DLD1 (cell line): ENCODE results near the gene TTC9B.
"Not testable (repeated sequence)": the region's sequence is repeated elsewhere in the genome, so short reads cannot be mapped to it uniquely, and the experiment has no call there.

Source experiments
- in situ Hi-C: cut with HindIII; loops from 2 replicates; pipeline ENCODE4 v1.10.0; 2017; ENCODE audit warnings: low sequenced_read_pairs

TTC9B gene

GRCh38 chr19:40175820-40176219 is 42.4 kb downstream of the TTC9B start:
- in situ Hi-C loops = no loop called here

DNA sequence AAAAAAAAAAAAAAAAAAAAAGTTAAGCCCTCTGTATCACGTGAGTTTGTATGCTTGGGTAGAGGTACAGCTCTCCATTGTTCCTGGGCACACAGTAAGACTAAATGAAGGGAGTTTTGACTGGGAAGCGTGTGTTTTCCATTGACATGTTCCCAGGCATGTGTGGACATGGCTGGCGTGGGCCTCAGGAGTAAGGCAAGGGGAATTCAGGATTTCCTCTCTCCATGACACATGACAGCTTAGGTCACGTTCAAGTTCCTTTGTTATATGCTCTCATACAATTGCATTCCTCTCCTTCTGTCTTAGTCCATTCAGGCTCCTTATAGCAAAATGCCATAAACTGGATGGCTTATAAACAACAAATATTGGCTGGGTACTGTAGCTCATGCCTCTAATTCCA is 44.1 kb downstream of the TTC9B start:
- in situ Hi-C loops = no loop called here

DNA sequence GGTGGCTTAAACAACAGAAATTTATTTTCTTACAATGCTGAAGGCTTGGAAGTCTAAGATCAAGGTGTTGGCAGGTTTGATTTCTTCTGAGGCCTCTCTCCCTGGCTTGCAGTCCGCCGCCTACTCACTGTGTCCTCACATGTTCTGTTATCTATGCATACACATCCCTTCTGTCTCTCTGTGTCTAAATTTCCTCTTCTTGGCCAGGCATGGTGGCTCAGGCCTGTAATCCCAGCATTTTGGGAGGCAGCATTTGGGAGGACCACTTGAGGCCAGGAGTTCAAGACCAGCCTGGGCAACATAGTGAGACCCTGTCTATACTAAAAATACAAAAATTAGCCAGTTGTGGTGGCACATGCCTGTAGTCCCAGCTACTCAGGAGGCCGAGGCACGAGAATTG is 46.9 kb downstream of the TTC9B start:
- in situ Hi-C loops = not testable (repeated sequence)

DNA sequence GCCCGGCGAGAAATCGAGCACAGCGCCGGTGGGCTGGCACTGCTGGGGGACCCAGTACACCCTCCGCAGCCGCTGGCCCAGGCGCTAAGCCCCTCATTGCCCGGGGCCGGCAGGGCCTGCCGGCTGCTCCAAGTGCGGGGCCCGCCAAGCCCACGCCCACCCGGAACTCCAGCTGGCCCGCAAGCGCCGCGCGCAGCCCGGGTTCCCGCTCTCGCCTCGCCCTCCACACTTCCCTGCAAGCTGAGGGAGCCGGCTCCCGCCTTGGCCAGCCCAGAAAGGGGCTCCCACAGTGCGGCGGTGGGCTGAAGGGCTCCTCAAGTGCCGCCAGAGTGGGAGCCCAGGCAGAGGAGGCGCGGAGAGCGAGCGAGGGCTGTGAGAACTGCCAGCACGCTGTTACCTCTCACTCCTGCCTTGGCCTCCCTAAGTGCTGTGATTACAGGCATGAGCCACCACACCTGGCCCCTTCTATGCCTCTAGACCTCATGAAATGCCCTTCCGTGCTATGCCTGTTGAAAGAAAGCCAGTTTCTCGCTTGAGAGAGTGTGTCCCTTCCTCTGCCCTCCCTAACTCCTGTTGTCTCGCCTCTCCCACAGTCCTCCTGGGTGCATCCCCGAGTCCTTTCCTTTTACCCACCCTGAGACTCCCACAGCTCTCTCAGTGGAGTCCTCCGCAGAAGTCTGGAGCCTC is 47.7 kb downstream of the TTC9B start:
- in situ Hi-C loops = not testable (repeated sequence)

GRCh38 chr19:40169482-40170302 is 48.5 kb downstream of the TTC9B start:
- in situ Hi-C loops = not testable (repeated sequence)
